NCI-H1436 treated with DMSO at 0.1 percent for 48 hours (cell line): ENCODE measurements around the gene ZSCAN22.
"Not testable (repeated sequence)": the region's sequence is repeated elsewhere in the genome, so short reads cannot be mapped to it uniquely, and the experiment has no call there.

Experiments used
- DNase-seq: peaks from one replicate; lab custom pipeline; 2025; lab: John Stamatoyannopoulos, UW

The ZSCAN22 gene

DNA sequence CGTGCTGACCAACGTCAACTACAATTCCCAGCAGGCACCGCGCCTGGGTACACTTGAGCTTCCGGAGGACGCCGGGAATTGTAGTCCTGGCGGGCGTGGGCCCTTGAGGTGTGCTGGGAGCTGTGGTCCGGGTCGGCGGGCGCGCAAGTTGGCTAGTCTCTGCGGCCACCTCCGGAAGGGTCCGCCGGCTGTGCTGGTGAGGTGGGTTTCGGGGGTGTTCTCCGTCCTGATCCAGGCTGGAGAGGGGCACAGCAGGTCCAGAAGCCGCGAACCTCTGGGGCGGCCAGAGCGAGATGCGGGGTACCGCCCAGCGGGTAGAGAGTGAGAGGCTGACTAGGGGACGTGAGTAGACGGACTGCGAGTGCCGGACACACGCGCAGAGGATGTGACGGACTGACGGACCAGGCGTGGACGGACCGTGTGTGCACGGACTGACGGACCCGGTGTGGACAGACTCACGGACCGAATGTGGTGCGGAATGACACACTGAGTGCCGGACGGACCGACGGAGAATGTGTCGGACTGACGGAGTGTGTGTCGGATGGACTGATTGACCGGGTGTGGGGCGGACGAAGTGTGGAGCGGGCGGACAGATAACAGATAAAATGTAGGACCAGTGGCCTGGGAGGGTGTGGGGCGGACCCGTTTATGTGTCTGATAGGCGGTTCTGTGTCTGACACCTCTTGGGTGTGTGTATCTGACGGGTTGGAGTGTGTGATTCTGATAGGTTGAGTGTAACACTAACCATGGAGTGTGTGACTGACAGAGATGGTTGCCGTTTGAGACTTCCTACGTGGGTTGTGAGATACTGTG, at the start of gene ZSCAN22:
TSS of gene ZSCAN22 (plus strand) at position 81 of the 813 bp plus-strand sequence. CDS start 7,809 bp downstream, outside the sequence.
- DNase-seq, result peak; percentile 76

DNA sequence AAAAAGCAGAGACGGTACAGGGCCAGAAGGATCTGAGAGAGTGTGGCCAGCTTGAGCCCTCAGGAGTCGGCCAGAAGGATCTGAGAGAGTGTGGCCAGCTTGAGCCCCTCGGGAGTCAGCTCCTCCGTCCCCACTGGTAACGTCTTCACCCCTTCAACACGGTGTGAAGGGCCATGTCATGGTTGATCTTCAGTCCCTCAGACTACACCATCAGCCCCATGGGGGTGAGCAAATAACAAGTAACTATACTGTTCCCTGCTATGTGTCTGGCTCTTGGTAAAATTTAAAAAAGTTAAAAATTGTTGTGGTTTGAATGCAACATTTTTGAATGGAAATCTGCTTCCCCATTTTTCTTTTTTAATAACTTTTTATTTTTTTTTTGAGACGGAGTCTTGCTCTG, 49.6 kb upstream of the ZSCAN22 start:
- no peak for DNase-seq

DNA sequence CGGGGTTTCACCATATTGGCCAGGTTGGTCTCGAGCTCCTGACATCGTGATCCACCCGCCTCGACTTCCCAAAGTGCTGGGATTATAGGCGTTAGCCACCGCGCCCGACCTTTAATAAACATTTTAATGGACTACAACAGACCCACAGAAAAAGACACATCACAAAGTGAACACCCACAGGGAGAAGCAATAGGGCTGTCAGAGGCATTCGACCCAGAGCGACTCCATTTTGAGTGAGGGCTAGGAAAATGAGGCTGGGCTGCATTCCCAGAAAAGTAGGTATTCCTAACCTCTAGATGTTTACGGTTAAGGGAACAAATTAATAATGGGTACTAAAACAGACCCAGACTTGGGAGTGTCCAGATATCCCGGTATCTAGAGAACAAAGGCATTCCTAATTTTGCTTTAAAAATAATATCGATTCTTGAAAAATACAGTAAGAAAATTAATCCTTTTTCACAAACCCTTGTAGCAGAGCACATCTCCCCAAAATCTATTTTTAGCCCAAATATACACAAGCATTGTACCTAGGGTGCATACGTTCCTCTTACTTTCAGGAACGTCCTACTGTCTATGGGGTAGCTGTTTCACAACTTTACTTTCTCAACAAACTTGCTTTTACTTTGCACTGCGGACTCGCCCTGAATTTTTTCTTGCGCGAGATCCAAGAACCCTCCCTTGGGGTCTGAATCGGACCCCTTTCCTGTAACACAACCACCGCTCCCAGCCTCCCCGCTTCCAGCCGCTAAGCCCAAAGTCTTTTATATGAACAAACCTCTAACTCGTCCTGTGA, 48.9 kb upstream of the ZSCAN22 start:
- DNase-seq, result no peak

DNA sequence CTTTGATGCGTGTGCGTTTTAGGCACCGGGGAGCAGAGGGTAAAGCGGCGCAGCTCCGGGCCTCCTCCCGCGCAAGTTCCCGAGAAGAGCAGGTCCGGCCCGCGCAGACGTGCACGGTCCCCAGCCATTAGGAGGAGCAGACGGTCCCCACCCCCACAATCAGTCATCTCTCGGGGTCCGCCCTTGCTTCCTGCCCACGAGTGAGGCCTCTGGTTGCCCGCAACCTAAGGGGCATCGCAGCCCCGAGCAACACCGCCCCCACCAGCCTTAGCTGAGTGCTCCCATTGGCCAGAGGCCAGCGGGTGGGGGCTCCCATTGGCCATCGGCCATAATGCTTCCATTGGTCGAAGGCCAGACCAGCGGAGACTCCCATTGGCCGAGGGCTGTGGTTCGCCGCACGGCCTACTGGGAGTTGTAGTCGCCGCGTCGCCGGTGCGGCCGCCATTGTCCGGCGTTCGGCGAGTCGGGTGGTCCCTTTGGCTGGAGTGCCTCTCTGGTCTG, 48.2 kb upstream of the ZSCAN22 start, which contains the start of gene ZNF8:
TSS of gene ZNF8 (plus strand) at position 415 of the 501 bp plus-strand sequence. CDS start 127 bp downstream, outside the sequence.
- peak; percentile 98 for DNase-seq

DNA sequence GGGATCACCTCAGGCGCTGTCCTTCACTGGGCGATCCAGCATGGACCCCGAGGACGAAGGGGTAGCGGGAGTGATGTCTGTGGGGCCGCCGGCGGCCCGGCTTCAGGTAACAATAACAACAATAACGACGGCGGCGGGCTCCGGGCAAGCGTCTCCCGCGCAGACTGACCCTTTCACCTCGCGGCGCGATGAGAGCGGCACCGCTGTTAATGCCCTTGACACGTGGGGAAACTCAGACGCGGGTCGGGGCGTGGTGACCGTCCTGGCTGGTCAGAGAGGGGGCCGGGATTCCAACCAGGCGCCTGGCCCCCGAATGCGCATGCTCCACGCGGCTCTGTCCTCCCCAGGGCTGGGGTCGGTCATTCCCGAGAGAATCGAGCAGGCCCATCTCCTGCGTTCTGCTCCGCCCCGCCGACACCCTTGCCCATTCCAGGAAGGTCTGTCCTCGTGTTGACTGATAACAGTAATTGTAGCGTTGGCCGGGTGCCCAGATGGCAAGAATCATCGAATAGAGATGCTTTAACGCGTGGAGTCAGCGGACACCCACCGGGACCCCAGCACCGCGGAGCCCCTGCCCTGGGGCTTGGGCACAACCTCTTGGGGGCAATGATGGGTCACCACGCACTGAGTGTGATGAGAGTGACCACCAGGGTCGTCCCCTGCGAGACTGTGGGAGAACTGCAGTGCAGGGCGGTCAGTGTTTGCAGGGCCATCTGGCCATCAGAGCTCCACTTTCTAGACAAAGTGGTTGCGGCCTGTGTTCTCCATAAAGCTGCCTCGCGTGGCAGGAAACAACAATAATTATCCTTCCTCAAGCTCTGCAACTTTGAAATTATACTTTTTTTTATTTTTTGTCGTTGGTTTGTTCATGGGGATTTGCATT, 47.5 kb upstream of the ZSCAN22 start:
- DNase-seq, result peak; percentile 18

DNA sequence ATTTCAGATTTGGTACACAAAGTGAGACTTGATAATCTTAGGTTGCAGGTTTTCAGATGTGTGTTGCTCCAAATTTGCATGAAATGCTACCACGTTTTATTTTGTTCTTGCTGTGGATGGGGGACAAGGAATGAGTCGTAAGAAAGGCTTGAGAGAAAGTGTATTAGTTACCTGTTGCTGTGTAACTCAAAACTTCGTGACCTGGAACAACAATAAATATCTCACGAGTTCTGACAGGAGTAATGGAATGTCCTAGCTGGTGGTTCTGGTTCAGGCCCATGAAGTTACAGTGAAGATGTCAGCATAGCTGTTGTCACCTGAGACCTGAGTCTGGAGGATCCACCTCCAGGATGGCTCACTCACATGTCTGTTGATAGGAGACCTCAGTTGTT, 46.9 kb upstream of the ZSCAN22 start:
- no peak for DNase-seq

DNA sequence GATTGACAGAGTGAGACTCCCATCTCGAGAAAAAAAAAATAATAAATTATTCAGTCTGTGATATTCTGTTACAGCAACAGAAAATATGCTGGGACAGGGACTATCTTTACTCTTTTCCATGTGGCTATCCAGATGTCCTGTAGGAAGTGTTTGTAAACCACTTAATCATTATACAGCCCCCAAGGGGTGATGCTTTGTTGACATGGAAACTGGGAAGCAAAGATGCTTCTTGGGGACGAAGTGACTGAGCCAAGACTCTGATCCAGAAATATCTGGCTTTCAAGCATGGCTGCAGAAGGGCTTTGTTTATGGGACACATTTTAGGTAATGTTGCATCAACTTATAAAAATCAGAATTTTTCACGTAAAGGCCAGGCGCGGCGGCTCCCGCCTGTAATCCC, 42.6 kb upstream of the ZSCAN22 start:
- no peak for DNase-seq

DNA sequence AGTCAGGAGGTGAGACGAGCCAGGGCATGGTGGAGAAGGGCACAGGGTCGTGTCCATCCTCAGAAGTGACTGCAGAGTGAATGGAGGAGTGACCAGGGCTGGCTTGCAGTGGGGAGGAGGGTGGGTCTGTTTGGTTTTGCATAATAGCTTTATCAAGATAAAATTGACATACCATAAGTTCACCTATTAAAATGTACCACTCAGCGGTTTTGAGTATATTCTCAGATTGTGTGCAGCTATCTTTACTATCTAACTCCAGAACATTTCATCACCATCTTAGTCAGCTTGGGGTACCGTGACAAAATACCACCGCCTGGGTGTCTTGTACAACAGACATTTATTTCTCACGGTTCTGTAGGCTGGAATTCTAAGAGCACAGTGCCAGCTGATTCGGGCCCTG, 34.9 kb upstream of the ZSCAN22 start:
- no peak for DNase-seq

DNA sequence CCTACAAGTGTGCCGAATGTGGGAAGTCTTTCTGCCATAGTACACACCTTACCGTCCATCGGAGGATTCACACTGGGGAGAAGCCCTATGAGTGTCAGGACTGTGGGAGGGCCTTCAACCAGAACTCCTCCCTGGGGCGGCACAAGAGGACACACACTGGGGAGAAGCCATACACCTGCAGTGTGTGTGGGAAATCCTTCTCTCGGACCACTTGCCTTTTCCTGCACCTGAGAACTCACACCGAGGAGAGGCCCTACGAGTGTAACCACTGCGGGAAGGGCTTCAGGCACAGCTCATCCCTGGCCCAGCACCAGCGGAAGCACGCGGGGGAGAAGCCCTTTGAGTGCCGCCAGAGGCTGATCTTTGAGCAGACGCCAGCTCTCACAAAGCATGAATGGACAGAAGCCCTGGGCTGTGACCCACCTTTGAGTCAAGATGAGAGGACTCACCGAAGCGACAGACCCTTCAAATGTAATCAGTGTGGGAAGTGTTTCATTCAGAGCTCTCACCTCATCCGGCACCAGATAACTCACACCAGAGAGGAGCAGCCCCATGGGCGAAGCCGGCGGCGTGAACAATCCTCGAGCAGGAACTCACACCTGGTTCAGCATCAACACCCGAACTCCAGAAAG, 31.9 kb upstream of the ZSCAN22 start:
- no peak for DNase-seq

DNA sequence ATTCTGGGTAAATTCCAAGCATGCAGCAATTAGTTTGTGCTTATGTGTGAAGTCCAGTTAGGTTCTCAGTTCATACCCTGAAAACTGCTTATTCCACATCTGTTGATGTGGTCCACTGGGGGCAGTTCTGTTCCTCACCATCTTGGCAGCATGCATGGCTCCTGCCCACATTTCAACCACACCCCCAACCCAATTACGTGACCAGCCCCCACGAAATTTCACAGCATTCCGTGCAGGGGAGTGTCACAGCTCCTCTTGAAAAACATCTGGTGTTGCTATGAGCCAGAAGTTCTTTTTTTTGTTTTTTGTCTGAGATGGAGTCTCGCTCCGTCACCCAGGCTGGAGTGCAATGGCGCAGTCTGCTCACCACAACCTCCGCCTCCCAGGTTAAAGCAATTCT, 30.7 kb upstream of the ZSCAN22 start:
- DNase-seq, result no peak

DNA sequence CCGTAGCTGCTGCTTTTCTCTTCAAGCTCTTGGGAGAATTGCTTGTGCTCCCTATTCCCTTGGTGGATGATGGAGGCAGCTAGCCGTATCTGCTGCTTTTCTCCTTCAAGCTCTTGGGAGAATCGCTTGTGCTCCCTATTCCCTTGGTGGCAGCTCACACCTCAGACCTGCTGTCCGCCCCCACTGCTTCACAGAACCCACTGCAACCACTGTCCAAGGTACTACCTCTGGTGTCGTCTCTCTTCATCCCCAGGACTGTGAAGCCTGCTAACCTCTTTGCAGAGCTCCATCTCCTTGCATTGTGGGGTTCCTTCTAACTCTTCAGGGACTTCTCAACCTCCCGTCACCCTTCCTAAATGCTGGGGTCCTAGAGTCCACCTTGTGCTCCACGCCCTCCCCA, 26.2 kb upstream of the ZSCAN22 start:
- DNase-seq, result no peak

DNA sequence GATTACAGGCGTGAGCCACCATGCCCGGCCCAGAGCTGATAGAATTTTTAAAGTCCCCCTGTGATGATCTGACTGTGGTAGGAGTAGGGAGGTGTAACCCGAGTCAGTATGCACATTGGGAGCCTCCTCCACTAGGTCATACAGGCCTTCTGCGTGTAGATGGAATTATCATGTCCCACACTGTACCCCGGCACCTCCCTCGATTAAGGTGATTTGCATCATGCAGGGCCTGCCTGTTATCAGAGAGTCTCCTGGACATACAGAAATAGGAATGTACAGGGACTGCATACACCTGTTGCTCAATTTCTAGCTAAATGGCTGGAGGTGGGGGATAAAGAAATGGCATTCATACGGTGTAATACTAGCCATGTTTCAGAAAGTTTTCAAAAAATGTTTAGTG, 22.5 kb upstream of the ZSCAN22 start:
- DNase-seq, result no peak

DNA sequence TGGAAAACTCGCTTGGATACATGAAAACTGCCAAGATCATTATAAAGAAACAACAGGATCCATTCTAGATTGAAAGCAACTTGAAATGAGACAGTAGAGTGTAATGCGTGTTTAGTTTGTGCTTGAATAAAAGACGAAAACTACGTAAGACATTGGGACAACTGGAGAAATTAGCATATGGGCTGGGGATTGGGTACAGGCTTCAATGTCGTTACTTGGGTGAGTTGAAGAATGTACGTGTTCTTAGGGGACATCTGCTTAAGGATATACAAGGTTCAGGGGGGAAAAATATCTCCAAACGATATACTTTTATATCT, 22.1 kb upstream of the ZSCAN22 start:
- DNase-seq, result no peak

DNA sequence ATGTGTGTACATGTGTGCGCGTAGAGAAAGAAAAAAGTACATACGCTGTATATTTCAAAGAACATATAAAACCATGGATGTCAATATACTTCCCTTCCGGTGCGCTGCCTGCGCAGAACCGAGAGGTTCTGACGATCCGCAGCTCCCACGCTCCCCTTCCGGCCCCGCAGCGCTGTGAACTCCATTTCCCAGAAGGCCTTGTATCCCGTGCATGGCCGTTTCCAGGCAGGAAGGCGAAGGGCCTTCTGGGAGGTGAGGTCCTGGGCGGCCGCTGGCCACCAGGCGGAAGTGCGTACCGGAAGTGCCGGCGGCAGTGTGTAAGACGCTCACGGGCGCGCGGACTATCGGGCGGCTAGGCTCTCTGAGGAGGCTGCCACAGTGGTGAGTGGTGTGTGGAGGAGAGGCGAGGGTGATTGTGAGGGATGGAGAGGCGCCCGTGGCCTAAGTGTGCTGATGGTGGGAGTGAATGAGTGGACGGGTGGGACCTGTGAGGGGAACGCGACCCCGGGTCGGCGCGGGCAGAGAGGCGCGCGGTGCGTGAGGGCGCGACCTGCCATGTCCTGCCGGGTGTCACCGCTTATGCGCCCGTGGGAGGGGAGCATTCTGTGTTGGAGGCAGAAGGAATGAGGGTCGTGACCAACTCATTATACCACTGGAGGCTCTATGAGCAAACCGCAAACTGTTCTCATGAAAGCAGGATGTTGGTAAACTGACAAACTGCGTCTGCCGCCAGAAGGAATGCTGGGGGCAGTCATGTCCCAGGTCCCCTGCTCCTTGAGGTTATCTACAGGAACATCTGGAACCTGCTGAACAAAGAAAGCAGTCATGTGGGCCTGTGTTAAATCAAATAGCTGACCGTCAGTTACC, 21.5 kb upstream of the ZSCAN22 start, which contains the start of gene ERVK3-1:
TSS of gene ERVK3-1 (plus strand) at position 313 of the 867 bp plus-strand sequence. CDS start 6,792 bp downstream, outside the sequence.
- peak; percentile 76 for DNase-seq

DNA sequence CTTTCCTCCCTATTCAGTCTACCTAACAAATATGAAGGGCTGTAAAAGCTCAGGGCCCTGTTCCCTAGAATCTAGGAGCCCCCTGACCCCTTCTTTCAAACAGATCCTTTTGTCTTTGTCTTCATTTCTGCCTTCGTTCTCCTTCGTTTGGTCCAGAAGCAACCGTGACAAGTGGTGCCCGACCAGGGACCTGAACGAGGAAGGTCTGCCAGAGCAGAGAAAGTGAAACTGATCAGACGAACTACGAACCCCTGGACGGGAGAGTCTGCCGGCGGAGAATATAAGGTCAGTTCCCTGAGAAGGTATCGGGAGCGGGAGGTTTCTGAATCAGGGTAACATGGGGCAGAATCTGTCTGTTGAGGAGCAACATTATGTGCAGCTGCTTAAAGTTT, 20.9 kb upstream of the ZSCAN22 start:
- no peak for DNase-seq

DNA sequence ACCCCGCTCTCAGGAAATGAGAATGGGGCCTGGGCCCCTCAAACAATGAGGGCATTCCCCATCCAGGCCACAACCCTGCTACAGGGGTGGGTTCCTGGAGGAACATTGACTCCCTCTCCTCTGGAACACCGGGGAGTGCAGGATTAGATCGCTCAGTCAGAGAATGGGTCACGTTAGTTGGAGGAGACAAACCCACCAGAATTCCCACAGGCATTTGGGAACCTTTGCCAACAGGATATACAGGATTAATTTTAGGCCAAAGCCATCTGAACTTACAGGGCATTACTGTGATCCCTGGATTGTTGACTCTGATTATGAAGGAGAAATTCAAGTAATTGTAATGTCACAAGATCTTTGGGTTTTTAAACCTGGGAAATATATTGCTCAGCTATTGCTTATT, 19.1 kb upstream of the ZSCAN22 start:
- no peak for DNase-seq

DNA sequence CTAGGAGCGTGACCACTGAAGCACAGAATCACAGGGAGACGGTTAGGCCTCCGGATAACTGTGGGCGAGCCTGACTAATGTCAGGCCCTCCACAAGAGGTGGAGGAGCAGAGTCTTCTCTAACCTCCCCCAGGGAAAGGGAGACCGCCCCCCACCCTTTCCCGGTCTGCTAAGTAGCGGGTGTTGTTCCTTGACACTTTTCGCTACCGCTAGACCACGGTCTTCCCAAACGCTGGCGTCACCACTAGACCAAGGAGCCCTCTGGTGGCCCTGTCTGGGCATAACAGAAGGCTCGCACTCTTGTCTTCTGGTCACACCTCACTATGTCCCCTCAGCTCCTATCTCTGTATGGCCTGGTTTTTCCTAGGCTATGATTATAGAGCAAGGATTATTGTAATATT, 16.1 kb upstream of the ZSCAN22 start:
- DNase-seq, result not testable (repeated sequence)

DNA sequence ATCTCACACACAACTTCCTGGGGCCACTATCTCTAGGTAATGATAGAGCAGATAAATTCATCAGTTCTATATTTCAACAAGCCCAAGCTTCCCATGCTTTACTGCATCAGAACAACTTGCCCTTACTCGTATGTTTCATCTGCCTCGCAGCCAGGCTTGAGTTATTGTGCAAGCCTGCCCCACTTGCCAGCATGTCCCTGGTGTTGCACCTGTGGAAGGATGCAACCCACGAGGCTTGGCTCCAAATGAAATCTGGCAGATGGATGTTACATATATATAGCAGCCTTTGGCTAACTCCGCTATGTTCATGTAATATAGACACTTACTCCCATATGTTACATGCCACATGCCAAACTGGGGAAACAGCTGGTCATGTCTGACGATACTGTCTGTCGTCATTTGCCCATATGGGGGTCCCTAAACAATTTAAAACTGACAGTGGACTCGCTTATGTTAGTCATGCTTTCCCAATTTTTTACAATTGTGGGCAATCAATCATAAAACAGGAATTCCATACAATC, 15.4 kb upstream of the ZSCAN22 start:
- DNase-seq, result no peak

DNA sequence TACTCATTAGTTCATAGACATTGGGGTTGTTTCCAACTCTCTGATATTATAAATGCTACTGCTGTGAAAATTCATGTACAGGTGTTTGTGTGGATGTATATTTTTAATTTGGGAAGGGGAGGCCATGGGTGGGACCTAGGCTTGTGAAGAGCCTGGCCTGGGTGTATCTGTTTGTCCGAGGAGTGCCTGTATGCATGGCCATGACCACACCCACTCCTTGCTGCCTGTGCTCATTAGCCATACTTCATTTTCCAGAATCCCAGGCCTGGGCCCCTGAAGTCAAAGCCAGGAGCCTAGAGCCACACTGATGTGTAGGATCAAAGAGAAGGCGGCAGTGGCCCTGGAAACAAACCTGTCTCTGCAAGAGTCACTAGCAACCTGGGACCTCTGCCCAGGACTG, 11.2 kb upstream of the ZSCAN22 start:
- DNase-seq, result no peak

DNA sequence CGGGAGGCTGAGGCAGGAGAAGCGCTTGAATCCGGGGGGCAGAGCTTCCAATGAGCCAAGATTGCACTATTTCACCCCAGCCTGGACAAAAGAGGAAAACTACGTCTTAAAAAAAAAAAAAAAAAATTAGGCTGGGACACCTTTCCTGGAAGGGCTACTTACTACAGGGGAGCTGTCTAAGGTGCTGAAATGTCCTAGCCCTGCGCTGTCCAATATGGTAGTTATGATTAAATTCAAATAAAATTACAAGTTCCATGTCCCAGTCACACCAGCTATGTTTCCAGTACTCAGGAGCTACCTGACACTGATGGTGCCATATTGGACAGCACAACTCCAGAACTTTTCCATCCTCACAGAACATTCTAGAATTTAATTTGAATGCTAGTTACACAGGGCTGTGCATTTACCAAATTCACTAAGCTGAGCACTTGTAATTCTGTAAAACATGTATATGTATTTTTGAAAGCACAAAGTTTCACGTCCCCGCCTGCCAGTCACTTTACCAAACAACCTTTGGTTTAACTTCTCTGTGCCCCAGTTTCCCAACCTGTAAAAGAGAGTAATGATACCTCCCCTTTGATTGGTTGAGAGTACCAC, 9.2 kb upstream of the ZSCAN22 start:
- DNase-seq, result no peak
